Right kidney (tissue), 1 donor: Measurements from ENCODE around the gene GFI1B.
"Not testable (repeated sequence)": the region's sequence is repeated elsewhere in the genome, so short reads cannot be mapped to it uniquely, and the experiment has no call there.

Experiments
- DNase-seq: peaks from one replicate; pipeline ENCODE4 v3.0.0-alpha.2; 2016

The GFI1B gene

DNA sequence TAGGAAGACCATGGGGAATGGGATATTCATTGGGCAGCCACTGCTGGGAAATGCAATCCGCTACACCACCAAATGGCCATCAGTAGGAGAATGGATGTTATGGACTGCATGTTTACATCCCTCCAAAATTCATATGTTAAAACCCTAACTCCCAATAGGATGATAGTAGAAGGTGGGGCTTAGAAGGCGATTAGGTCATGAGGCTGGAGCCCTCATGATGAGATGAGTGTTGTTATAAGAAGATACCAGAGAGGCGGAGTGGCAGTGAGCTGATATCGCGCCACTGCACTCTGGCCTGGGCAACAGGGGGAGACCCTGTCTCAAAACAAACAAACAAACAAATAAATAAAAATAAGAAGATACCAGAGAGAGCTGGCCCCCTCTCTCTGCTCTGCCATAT is 36.2 kb downstream of the GFI1B start:
- DNase-seq = no peak

DNA sequence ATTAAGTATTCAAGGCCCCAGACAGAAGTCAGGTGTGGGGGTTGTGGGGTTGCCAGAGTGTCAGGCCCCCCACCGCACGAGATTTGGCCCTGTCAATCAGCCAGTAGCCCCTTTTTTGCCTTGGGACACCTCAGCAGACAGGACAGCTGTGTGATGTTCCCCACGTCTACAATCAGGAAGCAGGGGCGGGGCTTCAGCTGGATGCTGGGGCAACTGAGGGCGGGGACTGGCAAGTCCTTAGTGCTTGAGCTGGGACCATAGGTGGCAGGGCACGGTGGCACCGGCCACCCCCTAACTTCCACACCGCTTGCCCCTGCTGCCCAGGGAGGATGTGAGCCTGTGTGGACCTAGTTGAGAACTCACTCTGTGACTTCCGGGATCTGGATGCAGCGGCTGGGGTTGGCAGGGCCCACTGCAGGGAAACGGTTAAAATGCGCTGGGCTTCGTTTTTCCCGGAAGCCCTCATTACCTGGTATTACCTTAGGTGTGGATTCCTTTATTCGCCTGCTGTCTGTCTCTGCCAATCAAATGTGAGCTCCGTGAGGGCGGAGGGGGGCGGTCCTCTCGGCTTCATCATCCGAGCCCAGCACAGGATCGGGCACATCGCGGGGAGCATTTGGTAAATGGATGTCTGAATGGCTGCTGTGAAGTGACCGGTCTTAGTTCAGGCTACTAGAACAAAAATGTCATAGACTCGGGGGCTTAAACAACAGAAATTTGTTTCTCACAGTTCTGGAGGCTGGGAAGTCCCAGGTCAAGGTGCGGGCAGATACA is 44.8 kb downstream of the GFI1B start:
- DNase-seq = no peak

DNA sequence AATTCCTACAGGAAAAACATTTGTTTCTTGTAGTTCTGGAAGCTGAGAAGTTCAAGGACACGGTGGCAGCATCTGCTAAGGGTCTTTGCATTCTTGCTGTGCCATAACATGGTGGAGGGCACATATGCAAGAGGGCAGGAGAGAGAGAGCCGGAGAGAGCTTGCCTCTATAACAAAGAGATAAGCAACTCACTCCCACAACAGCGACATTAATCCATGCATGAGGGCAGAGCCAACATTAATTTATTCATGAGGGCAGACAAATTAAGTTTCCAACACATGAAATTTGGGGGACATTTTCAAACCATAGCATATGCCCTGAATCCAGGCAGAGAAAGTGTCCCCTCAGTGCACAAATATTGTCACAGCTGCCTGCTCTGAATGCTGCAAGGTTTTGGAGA is 47.9 kb downstream of the GFI1B start:
- no peak for DNase-seq

GRCh38 chr9:133027134-133027533 is 48.6 kb downstream of the GFI1B start:
- DNase-seq = no peak

- no peak for DNase-seq
Observed at GRCh38 chr9:133028221-133028620, 49.7 kb downstream of the GFI1B start.

DNA sequence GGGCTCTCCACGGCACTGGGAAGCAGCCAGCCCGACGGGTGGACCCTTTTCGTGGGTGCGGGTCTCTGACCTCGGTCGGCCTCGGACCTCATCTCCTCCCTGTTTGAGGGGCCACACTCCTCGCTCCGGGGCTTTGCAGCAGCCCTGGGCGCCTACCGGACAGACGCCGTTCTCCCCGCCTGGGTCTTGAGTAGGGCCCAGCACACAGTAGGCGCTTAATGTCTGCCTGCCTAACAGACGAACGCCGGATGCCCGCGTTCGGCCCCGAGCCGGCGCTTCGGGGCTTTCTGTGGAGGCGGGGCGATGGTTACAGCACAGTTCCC is 51.5 kb downstream of the GFI1B start:
- no peak for DNase-seq

- peak; percentile 98 for DNase-seq
Observed at GRCh38 chr9:133030317-133031129, 52.0 kb downstream of the GFI1B start, which contains the start of gene GTF3C5. GTF3C5 (plus strand) TSS chr9:133030997; CDS start chr9:133031012, 15 bp downstream.

GRCh38 chr9:133031130-133031422 is 52.6 kb downstream of the GFI1B start:
- no peak for DNase-seq

DNA sequence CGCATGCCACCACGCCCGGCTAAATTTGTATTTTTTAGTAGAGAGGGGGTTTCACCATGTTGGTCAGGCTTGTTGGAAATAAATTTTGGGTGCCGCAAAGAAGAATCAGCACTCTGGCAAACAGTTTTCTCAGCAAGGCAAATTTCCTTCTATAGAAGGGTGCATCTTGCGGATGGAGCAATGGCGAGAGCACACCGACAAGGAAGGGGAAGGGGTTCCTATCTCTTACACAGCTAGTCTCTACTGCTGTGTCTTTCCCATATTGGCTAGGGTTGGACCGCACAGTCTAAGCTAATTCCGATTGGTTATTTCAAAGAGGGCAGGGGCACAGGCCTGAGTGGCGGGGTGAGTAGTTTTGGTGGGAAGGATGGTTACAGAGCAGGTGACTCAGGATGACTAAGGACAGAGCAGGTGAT is 53.0 kb downstream of the GFI1B start:
- DNase-seq = no peak

GRCh38 chr9:133032171-133032570 is 53.7 kb downstream of the GFI1B start:
- no peak for DNase-seq

GRCh38 chr9:133035669-133036068 is 57.2 kb downstream of the GFI1B start:
- DNase-seq = no peak

- DNase-seq = no peak
Observed at GRCh38 chr9:133037775-133038515, 59.5 kb downstream of the GFI1B start.

- DNase-seq = not testable (repeated sequence)
Observed at GRCh38 chr9:133040892-133041479, 62.5 kb downstream of the GFI1B start.
